NCI-H446 treated with DMSO at 0.1 percent for 48 hours (cell line): ENCODE measurements around the gene KNDC1.

Experiments
- DNase-seq: peaks from one replicate; lab custom pipeline; 2025; lab: John Stamatoyannopoulos, UW

The KNDC1 gene

GRCh38 chr10:133178357-133179127 lies 18.5 kb downstream of the KNDC1 start:
- DNase-seq, result no peak

- no peak for DNase-seq
Observed at GRCh38 chr10:133179128-133179520, 19.1 kb downstream of the KNDC1 start.

GRCh38 chr10:133179651-133180050 lies 19.6 kb downstream of the KNDC1 start:
- DNase-seq, result no peak

GRCh38 chr10:133180192-133180964 lies 20.4 kb downstream of the KNDC1 start:
- no peak for DNase-seq

GRCh38 chr10:133180965-133181639 lies 21.1 kb downstream of the KNDC1 start:
- DNase-seq, result no peak

- DNase-seq, result no peak
Observed at GRCh38 chr10:133182190-133182589, 22.2 kb downstream of the KNDC1 start.

- no peak for DNase-seq
Observed at GRCh38 chr10:133182791-133183645, 23.0 kb downstream of the KNDC1 start.

DNA sequence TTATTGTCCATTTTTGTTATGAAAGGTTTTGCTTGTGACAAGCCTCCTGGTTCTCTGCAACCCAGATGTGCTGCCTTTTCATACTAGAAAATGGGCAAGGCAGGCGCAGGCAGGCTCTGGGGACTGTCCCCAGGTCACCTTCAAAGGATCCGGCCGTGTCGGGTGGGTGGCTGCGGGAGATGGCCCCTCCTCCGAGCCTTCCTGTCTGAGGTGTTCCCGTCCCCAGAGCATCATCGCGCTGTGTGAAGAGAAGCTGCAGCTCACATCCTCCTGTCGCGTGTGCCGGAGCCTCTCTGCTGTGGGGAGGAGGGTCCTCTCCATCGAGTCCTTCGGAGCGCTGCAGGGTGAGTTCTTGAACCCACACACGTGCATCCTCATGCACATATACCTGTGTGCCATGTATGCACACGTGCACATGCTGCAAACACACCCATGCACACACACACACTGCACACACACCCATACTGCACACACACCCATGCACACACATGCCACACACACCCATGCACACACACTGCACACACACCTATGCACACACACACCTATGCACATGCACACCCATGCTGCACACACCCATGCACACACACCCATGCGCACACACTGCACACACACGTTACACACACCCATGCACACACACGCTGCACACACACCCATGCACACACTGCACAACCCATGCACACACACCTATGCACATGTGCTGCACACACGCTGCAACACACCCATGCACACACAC lies 23.8 kb downstream of the KNDC1 start:
- DNase-seq, result no peak

DNA sequence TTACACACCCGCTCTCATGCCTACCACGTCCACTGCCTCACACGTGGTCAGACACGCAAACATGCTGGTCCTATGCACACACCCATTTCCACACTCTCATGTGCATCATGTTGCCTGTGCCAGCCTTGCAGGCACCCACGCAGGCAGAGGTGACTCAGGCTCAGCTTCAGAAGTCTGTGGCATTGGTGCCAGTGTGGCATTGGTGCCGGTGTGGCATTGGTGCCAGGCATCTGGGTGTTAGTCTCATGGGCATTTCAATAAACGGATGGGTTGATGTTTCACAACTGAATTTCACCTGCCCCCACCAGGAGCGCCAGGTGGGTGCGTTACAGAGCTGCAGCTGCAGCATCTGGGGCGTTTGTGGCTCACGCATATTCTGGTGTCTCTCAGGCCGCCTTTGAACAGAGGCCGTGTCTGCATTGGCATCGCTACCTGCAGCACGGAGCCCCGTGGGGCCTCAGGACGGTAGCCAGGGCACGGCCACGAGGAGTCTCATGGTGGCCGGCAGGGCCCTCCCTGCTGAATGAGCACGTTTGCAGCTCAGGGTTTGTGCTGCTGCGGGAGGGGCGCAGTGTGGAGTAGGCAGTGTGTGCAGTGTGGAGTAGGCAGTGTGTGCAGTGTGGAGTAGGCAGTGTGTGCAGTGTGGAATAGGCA lies 24.7 kb downstream of the KNDC1 start:
- DNase-seq, result no peak

DNA sequence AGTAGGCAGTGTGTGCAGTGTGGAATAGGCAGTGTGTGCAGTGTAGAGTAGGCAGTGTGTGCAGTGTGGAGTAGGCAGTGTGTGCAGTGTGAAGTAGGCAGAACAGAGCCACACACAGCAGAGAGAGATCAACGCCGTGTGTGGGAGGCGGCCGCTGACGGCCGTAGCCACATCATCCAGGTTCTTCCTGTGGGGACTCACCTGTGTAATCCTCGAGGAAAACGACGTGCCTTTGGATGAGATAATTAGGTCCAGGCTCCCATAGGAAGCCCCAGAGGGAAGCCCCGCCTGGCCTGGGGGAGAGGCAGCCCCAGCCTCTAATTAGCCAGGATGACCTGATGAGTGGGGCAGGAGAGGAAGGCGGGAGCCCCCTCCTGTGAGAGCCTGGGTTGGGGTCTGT lies 25.4 kb downstream of the KNDC1 start:
- DNase-seq, result no peak

DNA sequence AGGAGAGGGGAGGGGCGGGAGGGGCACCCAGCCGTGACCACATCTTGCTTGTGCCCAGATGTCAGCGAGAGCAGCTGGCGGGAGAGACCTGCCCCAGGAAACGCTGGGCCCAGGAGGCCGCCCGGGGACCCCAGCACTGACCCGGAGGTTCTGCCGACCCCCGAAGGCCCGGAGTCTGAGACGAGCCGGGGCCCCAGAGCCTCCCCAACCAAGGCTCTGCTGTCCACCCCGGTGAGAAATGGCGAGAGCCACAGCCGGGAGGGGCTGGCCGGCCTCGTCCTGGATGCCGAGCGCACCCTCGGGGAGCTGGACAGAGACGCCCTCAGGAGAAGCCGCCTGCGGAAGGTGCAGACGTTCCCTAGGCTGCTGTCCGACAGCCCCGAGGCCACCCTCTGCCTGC lies 25.9 kb downstream of the KNDC1 start:
- DNase-seq, result no peak

- DNase-seq, result no peak
Observed at GRCh38 chr10:133186416-133187090, 26.5 kb downstream of the KNDC1 start.

DNA sequence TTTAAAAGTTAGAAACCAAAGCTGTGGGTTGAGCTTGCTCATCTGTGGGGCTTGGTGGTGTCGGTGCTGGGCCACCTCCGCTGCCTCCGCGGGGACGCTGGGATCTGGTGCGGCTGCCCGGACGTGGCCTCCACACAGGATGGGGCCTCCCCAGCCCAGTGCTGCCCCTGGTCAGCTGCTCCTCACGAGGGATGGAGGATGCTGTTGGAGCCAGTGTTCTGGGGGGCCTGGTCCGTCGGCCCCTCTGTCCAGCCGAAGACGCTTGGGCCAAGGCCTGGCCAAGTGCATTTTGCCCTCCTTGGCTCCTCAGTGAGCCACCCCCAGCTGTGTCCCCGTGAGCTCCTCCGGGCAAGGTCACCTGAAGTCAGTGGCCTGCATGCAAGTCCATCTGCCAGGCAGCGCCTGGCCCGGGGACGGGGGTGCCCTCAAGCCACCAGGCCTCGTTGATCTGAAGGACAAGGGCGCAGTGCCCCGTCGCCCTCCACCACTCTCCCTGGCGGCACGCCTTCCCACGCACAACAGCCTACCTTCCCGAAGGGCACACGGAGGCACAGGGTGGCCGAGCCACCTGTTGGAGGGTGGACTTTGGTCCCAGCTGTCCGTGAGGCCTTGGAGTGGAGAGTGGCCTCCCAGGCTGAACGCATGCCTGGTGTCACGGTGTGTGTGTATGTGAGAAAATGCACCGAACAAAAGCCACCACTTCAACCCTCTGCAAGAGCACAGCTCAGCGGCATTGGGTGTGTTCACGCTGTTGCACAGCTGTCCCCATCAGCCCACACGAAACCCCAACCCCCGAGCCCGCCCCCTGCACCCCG lies 27.3 kb downstream of the KNDC1 start:
- DNase-seq, result no peak

- DNase-seq, result no peak
Observed at GRCh38 chr10:133187906-133188681, 28.1 kb downstream of the KNDC1 start.

GRCh38 chr10:133189256-133189655 lies 29.2 kb downstream of the KNDC1 start:
- no peak for DNase-seq

GRCh38 chr10:133189726-133190125 lies 29.7 kb downstream of the KNDC1 start:
- no peak for DNase-seq

GRCh38 chr10:133190225-133190624 lies 30.2 kb downstream of the KNDC1 start:
- no peak for DNase-seq

GRCh38 chr10:133191651-133192050 lies 31.6 kb downstream of the KNDC1 start:
- DNase-seq, result no peak
